ENCODE measurements around the gene TNNI3.
"Not testable (repeated sequence)": the region's sequence is repeated elsewhere in the genome, so short reads cannot be mapped to it uniquely, and the experiment has no call there.

Gene TNNI3

GRCh38 chr19:55172741-55173140 is 15.2 kb upstream of the TNNI3 start:
- DNase-seq, result no peak

GRCh38 chr19:55172318-55172717 is 14.8 kb upstream of the TNNI3 start:
- DNase-seq, result not testable (repeated sequence)

GRCh38 chr19:55171440-55171839 is 13.9 kb upstream of the TNNI3 start:
- no peak for DNase-seq

- no peak for DNase-seq
Measured at GRCh38 chr19:55169136-55169535, 11.6 kb upstream of the TNNI3 start.

- DNase-seq, result peak; percentile 94
Measured at GRCh38 chr19:55166530-55167268, 9.2 kb upstream of the TNNI3 start, which contains the start of gene DNAAF3. TSS of gene DNAAF3 (minus strand) at chr19:55166613. CDS start at chr19:55166413, 200 bp downstream.

- DNase-seq, result peak; percentile 84
Measured at GRCh38 chr19:55165952-55166529, 8.5 kb upstream of the TNNI3 start.

GRCh38 chr19:55161571-55162322 is 4.2 kb upstream of the TNNI3 start:
- DNase-seq, result no peak

- no peak for DNase-seq
Measured at GRCh38 chr19:55160986-55161365, 3.4 kb upstream of the TNNI3 start.

GRCh38 chr19:55160128-55160985 is 2.8 kb upstream of the TNNI3 start:
- peak; percentile 94 for DNase-seq

- no peak for DNase-seq
Measured at GRCh38 chr19:55158848-55159749, 1.6 kb upstream of the TNNI3 start.

GRCh38 chr19:55158423-55158822 is 891 bp upstream of the TNNI3 start:
- no peak for DNase-seq

- peak; percentile 93 for DNase-seq
Measured at GRCh38 chr19:55156202-55157063, 1.1 kb downstream of the TNNI3 start.

GRCh38 chr19:55155784-55156183 is 1.7 kb downstream of the TNNI3 start:
- DNase-seq, result not testable (repeated sequence)

GRCh38 chr19:55153652-55154264 is 3.8 kb downstream of the TNNI3 start:
- no peak for DNase-seq

GRCh38 chr19:55152017-55152416 is 5.5 kb downstream of the TNNI3 start:
- DNase-seq, result no peak

GRCh38 chr19:55149078-55150003 is 8.2 kb downstream of the TNNI3 start, which contains the start of gene TNNT1:
TSS of gene TNNT1 (minus strand) at chr19:55149206. CDS start at chr19:55147157, 2,049 bp downstream.
- no peak for DNase-seq

- peak; percentile 4 for DNase-seq
Measured at GRCh38 chr19:55147545-55148251, 9.8 kb downstream of the TNNI3 start.

- DNase-seq, result peak; percentile 86
Measured at GRCh38 chr19:55146705-55147273, 10.7 kb downstream of the TNNI3 start.
